ENCODE results near the gene CCDC192.

DNA sequence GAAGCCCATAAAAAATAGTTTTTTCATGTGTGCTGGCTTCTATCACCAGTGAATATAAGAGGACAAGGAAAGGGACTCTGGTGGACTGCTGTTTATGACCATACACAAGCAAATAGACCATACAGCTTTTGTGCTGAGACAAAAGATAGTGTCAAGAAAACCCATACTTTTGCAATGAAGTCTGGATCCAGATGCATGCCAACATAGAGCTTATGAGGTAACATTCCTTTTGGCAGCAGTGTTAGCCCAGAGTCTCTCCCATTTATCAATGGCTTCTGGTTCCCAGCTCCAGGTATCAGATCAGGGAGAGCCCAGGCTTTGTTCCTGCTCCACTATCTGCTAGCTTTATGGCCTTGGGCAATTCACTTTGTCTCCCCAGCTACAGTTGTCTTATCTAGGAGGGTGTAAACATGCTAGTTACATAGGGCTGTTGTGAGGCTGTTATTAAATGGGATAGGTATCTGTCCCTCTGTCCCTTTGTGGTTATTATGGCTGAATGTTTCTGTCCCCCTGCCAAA, 55.6 kb downstream of the CCDC192 start:
- TF ChIP-seq, protein P1, sequence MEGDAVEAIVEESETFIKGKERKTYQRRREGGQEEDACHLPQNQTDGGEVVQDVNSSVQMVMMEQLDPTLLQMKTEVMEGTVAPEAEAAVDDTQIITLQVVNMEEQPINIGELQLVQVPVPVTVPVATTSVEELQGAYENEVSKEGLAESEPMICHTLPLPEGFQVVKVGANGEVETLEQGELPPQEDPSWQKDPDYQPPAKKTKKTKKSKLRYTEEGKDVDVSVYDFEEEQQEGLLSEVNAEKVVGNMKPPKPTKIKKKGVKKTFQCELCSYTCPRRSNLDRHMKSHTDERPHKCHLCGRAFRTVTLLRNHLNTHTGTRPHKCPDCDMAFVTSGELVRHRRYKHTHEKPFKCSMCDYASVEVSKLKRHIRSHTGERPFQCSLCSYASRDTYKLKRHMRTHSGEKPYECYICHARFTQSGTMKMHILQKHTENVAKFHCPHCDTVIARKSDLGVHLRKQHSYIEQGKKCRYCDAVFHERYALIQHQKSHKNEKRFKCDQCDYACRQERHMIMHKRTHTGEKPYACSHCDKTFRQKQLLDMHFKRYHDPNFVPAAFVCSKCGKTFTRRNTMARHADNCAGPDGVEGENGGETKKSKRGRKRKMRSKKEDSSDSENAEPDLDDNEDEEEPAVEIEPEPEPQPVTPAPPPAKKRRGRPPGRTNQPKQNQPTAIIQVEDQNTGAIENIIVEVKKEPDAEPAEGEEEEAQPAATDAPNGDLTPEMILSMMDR (IDR thresholded peaks at IDR 0.05): no peak
- no peak for TF ChIP-seq ZFX (IDR thresholded peaks at IDR 0.05; ENCODE audit: borderline replicate concordance)
